ENCODE measurements around the gene MKX.
A peak's percentile ranks its signal among the peaks of the same experiment; 100 is the strongest.

Gene MKX

DNA sequence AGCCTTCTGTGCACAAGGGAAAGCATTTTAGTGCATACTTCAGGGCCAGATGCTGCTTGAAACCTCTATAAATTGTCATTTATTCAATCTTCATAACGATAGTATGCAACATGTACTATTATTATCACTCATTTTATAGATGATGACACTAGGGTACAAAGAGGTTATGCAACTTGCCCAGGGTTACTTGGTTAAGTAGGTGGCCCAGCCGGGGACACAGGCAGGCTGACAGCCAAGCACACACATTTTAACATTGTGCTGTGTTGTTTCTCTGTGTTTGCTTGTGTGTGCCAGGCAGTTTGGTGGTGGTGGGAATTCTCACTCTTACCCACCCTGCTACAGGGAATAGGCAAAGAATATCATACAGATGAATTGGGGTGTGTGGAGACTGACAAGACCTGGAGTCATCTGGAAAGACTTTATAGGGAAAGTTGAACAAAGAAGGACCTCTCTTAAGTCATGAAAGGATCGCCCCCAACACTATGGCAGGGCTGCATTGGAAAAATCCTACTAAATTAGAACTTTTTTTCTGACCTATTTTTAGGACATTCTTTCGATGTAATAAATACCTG lies 98.9 kb downstream of the MKX start:
- DNase-seq (ENCODE audit: low spot score) = no peak

DNA sequence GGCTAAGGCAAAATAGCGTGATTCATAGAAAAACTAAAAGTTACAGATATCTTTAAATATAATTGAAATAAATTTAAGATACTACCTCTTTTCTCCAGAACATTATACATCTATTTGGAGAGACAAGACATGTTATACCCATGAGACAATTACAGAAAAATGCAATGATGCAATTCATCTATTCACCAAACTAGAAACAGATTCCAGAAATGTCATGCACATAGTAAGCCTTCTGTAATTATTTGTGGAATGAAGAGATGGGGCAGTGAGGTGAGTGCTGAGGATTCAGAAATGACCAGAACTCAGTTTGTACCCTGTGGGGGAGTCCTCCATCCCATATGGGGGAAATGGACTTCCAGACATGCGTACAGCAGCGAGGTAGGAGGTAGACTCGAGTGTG lies 99.4 kb downstream of the MKX start:
- DNase-seq (ENCODE audit: low spot score) = no peak

DNA sequence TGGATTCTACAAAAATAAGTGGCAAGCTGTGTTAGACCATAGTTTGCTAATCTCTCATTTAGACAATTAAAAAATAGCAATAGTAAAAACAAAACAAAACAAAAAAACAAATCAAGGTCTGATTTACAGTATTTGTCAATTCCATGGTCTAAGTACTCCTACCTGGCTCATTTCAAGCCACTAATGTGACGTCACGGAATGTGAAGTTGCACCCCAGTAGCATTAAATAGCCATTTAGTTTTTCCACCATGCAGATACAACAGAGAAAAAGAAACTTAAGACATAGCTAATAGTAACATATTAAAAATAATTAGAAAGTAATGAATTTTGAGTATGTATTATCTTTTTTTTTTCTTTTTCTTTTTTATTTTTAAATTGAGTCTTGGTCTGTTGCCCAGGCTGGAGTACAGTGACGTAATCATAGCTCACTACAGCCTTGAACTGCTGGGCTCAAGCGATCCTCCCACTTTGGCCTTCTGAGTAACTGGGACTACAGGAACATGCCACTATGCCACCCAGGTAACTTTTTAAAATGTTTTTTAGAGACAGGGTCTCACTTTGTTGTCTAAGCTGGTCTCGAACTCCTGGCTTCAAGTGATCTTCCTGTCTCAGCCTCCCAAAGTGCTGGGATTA lies 101.2 kb downstream of the MKX start:
- DNase-seq (ENCODE audit: low spot score) = no peak

DNA sequence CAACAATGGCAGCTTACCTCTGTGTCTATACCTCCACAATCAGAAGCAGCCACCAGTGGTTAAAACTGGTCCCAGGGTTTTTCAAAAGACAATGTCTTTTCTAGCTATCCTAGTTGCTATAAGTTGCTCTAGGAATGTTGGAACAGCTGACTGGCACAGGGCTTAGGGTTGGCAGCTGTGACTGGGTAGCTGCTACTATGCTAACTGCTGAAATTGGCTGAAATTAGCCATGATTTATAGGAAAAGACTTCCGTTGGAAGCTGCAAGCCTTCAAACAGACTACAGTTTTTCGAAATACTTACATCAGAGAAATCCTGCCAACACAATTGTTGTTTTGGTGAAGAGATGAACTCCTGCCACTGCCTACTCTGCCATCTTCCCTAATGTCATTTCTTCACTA lies 102.3 kb downstream of the MKX start:
- no peak for DNase-seq (ENCODE audit: low spot score)

DNA sequence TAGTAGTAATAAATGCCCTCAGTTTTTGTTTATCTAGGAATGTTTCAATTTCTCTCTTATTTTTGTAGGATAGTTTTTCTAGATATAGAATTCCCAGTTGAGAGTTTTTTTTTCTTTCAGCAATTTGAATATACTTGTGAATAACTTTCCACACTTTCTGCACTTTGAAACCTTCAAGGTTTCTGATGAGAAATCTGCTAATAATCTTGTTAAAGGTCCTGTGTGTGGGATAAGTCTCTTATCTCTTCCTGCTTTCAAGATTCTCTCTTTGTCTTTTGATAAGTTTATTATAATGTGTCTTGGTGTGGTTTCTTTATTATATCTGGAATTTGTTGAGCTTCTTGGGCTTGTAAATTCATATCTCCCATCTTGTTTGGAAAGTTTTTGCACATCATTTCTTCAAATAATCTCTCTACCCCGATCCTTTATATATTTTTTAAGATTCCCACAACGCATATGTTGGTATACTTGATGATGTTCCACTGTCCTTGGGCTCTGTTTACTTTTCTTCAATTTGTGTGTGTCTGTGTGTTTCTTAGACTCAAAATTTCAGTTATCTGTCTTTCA lies 103.5 kb downstream of the MKX start:
- DNase-seq (ENCODE audit: low spot score) = no peak

DNA sequence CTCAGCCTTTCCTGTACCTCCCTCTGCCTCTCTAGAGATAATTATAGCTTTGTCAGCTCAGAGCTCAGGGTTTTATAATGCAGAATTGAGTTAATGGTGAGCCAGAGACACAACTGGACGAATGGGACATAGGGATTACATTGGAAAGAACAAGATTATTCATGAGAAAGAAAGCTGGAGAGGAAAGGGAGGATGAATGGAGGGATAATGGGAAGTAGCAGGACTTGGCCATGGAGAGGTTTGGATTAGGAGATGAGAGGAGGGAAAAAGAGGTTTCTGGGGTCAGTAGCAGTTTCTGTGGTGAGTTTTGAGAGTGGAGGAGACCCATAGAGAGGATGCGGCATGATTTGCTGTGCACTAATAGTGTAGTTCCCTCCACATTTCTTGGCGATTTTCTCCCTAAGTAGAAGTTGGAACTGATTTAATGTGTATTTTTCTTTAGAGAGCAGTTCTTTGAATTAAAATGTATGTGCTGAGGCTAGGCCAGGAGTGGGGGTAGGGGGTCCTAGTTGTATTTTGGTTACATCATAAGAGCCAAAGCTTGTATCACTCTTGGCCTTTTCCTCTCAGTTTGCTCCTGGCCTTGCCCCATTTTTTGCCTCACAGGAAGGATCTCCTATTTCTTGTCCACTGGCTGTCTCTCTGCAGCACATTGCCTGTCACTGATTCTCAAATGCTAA lies 107.4 kb downstream of the MKX start:
- DNase-seq (ENCODE audit: low spot score) = no peak

DNA sequence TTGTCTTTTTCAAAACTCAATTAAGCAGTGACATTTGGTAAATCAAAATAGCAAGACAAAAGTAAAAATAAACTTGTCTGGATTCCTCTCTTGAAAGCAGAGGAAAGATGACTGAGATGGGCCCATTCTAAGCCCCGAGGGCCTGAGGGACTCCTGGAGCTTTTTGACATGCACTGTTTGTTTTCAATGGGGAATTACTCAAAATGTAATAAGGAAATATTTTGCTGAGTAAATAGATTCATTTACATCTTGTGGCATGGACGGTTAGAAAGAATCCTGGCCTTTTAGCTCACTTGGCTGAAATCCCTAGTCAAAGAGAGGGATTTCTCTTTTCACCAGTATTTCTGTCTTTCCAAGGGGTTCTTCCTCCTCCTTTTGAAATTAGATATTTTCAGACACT lies 108.0 kb downstream of the MKX start:
- no peak for DNase-seq (ENCODE audit: low spot score)

DNA sequence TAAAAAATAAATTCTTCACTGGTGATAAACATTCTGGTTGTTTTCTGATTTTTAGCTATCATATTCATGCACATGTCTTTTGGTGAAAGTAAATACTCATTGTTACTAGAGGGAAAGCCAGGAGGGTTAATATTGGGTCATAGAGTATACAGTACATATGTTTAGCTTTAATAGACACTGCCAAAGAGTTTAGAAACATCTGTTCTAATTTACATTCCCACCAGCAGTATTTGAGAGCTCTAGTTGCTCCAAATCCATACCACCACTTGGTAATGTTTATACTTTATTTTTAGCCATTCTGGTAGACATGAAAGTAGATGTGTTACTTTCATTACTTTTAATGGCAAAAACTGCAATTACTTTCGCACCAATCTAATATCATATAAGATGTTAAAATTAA lies 108.8 kb downstream of the MKX start:
- DNase-seq (ENCODE audit: low spot score) = no peak

DNA sequence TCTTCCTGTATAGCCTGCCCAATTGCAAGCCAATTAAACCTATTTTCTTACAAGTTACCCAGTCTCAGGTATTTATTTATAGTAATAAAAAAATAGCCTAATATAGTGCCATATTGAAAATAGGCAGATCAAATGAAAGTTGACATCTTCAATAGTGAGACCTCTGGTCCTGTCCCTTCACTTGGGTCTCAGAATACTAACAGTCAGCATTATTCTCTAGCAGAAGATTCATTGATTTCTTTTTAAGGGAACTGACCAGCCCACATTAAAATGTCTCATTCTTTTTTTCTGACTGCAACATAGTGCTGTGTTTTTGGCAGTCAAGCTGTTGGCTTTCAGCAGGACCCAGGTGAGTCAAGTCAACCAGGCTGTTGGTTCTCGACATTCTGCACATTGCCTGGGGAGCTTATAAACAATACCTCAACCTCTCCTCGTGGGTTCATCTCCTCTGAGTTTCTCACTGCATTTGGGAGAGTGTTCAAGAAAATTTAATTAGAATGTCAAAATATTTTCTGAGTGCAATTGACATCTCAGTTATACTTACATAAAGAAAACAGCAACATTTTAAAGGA lies 109.8 kb downstream of the MKX start:
- no peak for DNase-seq (ENCODE audit: low spot score)

DNA sequence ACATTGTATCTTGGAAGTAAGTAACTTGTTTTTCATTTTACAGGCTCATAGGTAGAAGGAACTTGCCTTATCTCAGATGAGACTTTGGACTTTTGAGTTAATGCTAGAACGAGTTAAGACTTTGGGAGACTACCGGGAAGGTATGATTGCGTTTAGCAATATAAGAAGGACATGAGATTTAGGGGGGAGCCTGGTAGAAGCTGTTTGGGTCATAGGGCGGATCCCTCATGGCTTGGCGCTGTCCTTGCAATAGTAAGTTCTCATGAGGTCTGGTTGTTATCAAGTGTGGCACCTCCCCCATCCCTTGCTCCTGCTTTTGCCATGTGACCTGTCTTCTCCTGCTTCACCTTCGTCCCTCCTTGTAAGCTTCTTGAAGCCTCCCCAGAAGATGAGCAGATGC lies 110.3 kb downstream of the MKX start:
- no peak for DNase-seq (ENCODE audit: low spot score)

DNA sequence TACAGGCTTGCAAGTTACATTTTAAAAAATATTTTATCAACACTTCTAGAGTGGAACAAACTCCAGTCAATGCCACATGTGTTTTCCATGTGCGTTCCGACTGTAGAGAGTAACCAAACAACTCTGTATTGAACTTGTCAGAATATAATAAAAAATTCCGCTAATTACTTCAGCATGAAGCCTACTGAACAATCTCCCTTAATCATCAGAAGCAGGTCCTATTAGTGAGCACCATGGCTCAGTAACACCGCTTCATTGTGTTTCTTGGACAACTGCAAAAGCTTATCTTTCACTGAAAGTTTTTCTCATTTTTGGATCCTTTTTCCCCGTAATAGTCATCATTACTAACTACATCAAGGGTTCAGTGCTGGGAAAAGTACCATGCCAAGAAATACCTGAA lies 117.0 kb downstream of the MKX start:
- DNase-seq (ENCODE audit: low spot score) = no peak

DNA sequence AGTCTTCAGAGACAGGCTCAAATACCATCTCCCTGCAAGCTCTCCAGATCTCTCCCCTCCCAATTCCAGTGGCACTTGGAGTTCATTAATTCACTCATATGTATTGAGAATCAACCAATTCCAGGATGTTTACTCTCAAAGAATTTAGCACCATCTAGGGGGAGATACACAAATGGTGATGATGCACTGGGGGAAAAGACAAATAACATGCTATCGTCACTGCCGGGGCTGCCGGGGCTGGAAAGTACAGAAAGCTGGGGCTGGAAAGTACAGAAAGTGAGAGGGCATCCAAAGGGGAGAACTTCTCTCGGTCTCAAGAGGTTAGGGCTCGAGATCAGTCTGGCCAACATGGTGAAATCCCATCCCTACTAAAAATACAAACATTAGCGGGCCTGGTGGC lies 118.7 kb downstream of the MKX start:
- DNase-seq (ENCODE audit: low spot score) = no peak

DNA sequence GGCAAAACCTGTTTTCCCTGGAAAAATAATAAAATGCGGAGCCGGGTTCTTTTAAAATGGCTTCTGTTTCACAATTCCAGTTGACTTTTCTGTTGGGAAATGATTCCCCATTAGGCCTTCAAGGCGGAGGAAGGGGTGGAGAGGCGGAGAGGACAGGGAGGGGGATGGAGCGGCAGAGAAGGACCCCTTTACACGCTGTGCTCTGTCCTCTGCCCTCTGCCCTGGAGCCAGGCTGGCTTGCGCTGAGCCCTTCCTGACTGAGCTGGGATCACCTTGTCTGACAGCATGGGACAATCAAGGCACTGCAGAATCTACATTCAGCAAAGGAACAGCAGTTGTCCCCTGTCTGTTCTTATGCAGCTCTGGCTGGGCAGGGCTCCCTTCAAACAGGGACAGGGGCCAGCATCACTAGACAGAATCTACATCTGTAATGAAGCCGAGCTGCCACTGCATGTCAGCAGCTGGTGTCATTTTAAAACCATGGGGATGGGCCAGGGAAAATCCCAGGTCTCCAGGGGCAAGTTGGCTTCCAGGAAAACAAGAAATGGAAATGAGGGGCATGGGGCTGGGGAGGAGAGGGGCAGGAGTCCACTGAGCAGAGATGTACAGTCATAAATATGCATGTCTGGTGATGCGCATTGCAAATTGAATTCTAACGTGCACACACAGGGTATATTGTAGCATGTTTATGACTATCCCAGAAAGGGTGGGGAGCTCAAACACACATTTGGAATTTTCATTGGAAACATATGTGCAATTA lies 120.0 kb downstream of the MKX start:
- DNase-seq (ENCODE audit: low spot score) = peak; percentile 34

DNA sequence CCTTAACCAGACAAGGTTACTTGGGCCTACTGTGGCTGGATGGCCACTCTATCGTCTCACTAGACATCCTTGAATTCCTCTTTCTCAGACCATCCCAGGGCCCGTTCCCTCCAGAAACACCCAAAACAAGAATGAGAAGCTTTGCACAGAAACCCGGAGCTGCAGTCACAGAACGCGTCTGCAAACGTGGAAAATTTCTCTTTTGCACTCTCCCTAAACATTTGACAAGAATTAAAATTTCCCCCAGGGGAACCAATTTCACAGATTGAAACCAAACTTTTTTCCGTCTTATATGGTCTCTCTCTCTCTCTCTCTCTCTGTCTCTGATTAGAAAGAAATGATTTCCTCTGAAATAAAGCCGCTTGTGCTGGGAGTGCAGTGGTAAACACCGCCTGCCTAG lies 120.7 kb downstream of the MKX start:
- no peak for DNase-seq (ENCODE audit: low spot score)
